SK-N-SH (cell line): ENCODE measurements around the gene SCRN2.

ENCODE experiments used
- ELF1 ChIP-seq: IDR thresholded peaks from 2 replicates; pipeline ENCODE4 v1.4.0; 2012
- EP300 ChIP-seq, 2 experiments: IDR thresholded peaks; 2 replicates each; pipeline versions ENCODE4 v1.4.0 to v1.6.1; 2012; ENCODE audit warnings: borderline replicate concordance in 1 of 2, low read depth in 1 of 2, low read length in 1 of 2
- FOXJ3 ChIP-seq: sonication (generic); formaldehyde crosslinking; IDR thresholded peaks from 2 replicates; pipeline ENCODE4 v1.5.1; 2020; ENCODE audit warnings: mild to moderate bottlenecking, missing genetic modification reagents
- REST ChIP-seq: IDR thresholded peaks from 2 replicates; pipeline ENCODE4 v1.6.1; 2012; ENCODE audit warnings: mild to moderate bottlenecking, low read depth, low read length, moderate library complexity
- SIN3A ChIP-seq: IDR thresholded peaks from 2 replicates; pipeline ENCODE4 v1.6.1; 2012; ENCODE audit warnings: low read depth, mild to moderate bottlenecking, low read length, moderate library complexity, borderline replicate concordance
- TAF1 ChIP-seq: IDR thresholded peaks from 2 replicates; pipeline ENCODE4 v1.6.1; 2012; ENCODE audit warnings: low read depth, mild to moderate bottlenecking, low read length, moderate library complexity, borderline replicate concordance
- USF1 ChIP-seq: IDR thresholded peaks from 2 replicates; pipeline ENCODE4 v1.4.0; 2012; ENCODE audit warnings: low read depth, borderline replicate concordance
- TF ChIP-seq, protein P1 (sequence below): fragments of 200-600 bp; sonication (generic); IDR thresholded peaks from 2 replicates; pipeline ENCODE4 v1.6.1; 2017; ENCODE audit warnings: antibody characterized with exemption, mild to moderate bottlenecking, moderate library complexity

DNA sequence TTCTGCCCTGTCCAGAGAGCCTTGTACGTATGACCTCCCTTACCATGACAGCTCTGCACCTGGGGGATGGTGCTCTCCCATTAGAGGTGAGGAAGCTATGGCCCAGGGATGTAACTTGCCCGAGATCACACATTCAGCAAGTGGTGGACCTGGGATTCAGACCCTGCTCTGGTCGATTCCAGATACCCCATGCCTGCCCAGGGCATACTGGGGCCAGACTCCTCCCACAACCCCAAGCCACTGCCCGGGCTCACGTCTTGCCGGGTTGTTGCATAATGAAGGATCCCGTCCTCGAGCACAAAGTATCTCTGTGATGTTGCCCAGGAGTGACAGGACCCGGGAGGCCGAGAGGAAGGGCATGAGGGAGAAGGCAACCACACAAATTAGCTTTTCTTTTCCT is 21.6 kb downstream of the SCRN2 start:
- TF ChIP-seq, protein P1, sequence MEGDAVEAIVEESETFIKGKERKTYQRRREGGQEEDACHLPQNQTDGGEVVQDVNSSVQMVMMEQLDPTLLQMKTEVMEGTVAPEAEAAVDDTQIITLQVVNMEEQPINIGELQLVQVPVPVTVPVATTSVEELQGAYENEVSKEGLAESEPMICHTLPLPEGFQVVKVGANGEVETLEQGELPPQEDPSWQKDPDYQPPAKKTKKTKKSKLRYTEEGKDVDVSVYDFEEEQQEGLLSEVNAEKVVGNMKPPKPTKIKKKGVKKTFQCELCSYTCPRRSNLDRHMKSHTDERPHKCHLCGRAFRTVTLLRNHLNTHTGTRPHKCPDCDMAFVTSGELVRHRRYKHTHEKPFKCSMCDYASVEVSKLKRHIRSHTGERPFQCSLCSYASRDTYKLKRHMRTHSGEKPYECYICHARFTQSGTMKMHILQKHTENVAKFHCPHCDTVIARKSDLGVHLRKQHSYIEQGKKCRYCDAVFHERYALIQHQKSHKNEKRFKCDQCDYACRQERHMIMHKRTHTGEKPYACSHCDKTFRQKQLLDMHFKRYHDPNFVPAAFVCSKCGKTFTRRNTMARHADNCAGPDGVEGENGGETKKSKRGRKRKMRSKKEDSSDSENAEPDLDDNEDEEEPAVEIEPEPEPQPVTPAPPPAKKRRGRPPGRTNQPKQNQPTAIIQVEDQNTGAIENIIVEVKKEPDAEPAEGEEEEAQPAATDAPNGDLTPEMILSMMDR = no peak
- TF ChIP-seq REST = no peak
- no peak for TF ChIP-seq FOXJ3 (CRISPR knock-in tag)
- TF ChIP-seq ELF1 = no peak
- TF ChIP-seq EP300 (IDR thresholded peaks at IDR 0.05; ENCODE audit: borderline replicate concordance in 1 of 2, low read depth in 1 of 2, low read length in 1 of 2) = no peak
- TF ChIP-seq USF1 = no peak
- no peak for TF ChIP-seq TAF1
- TF ChIP-seq SIN3A = no peak
